ENCODE data around the gene VASH1. TPM values are rescaled to one million over a fixed set of nuclear protein-coding genes. Genes with fewer than 3 reads are reported as not detected.

Gene VASH1
- total and polyA plus RNA-seq, 2 donors (not counting 3 experiments of a cell fraction or from before 2014, with no cell fraction given), result 39.8 to 168 TPM

GRCh38 chr14:76780058-76780345 lies 18.7 kb downstream of the VASH1 start:
- no peaks in the 10 kb centered on the region for H3K4me1 ChIP-seq (ENCODE audit: control insufficient read depth, extremely low read depth, insufficient read depth, low read length)
- intact Hi-C loops (cut with micrococcal nuclease), result no loop called here
- no peak overlapping the region for H2AFZ ChIP-seq (ENCODE audit: low read depth, low read length)
- H3K27ac ChIP-seq (ENCODE audit: insufficient read depth, low read depth, low read length), result no peak overlapping the region
- H3K4me2 ChIP-seq (ENCODE audit: insufficient read depth, low read length), result no peak overlapping the region
- no peaks in the 10 kb centered on the region for H3K9me3 ChIP-seq (replicated peaks; ENCODE audit: control insufficient read depth, insufficient read depth, low read length)
- no peaks in the 10 kb centered on the region for H4K20me1 ChIP-seq (replicated peaks; ENCODE audit: control insufficient read depth, extremely low read depth, insufficient read depth, low read length)
- DNase-seq (ENCODE audit: low read depth, low spot score) (no peak), FAIRE-seq (no peak)
- POLR2A ChIA-PET, result no interaction called here
- no TSS peak for BruUV-seq (replicated peaks)
- no peaks in the 10 kb centered on the region for H3K27me3 ChIP-seq (ENCODE audit: control insufficient read depth in 2 of 2, insufficient read depth in 2 of 2, low read length in 2 of 2)
- no peak overlapping the region for H3K9ac ChIP-seq (replicated peaks; ENCODE audit: extremely low read depth, insufficient read depth, low read length)
- no peaks in the 10 kb centered on the region for H3K9me1 ChIP-seq (replicated peaks; ENCODE audit: control insufficient read depth, extremely low read depth, insufficient read depth, low read length)
- TF ChIP-seq GATA2 (IDR thresholded peaks at IDR 0.05; ENCODE audit: insufficient read depth, insufficient read length, low read depth, low read length) (no peak), POLR2AphosphoS5 (IDR thresholded peaks at IDR 0.05; ENCODE audit: insufficient read depth, low read depth, low read length) (no peak), POLR2A (IDR thresholded peaks at IDR 0.05; ENCODE audit: low read depth, low read length) (no peak), EZH2 (IDR thresholded peaks at IDR 0.05; ENCODE audit: borderline replicate concordance, low read depth, low read length, severe bottlenecking) (no peak), CTCF (IDR thresholded peaks at IDR 0.05; ENCODE audit: extremely low read depth in 1 of 2, insufficient read depth in 1 of 2, low read depth in 1 of 2, low read length in 2 of 2) (no peak), MYC (IDR thresholded peaks at IDR 0.05; ENCODE audit: low read depth, low read length) (no peak), FOS (IDR thresholded peaks at IDR 0.05; ENCODE audit: borderline replicate concordance, insufficient read depth, low read length) (no peak), JUN (IDR thresholded peaks at IDR 0.05; ENCODE audit: borderline replicate concordance, insufficient read depth, insufficient read length, low read depth) (no peak), MAX (IDR thresholded peaks at IDR 0.05; ENCODE audit: insufficient read depth, insufficient read length) (no peak)
- H3K79me2 ChIP-seq (ENCODE audit: control insufficient read depth, insufficient read depth, low read length), result no peaks in the 10 kb centered on the region
- H3K36me3 ChIP-seq (ENCODE audit: control insufficient read depth in 2 of 2, extremely low read depth in 1 of 2, insufficient read depth in 2 of 2, low read length in 2 of 2), result peaks cover 2 to 36% of the 10 kb centered on the region in 2 experiments
- dilution Hi-C loops (cut with MboI; ENCODE audit: extremely low pct_ligation_motif_present, low sequenced_read_pairs), result no loop called here
- CTCF ChIA-PET, result interaction anchor here (1.6 to 15.4 kb wide), 3 partner anchors 10 to 67 kb away, joined by 4 to 557 read pairs (median 7); no protein-coding TSS in a partner anchor
- H3K4me3 ChIP-seq (replicated peaks in 1 of 3; ENCODE audit: insufficient read depth in 1 of 3, low read depth in 1 of 3, low read length in 3 of 3), result no peak overlapping the region
